GM19351 (cell line): ENCODE data around the gene FCN2.

Source experiments
- ATAC-seq: cut with Tn5 transposase; IDR thresholded peaks from one replicate; pipeline ENCODE4 v1.9.1; 2021; ENCODE audit warnings: mild to moderate bottlenecking, moderate library complexity; ENCODE audit not compliant: unreplicated experiment

FCN2 gene

DNA sequence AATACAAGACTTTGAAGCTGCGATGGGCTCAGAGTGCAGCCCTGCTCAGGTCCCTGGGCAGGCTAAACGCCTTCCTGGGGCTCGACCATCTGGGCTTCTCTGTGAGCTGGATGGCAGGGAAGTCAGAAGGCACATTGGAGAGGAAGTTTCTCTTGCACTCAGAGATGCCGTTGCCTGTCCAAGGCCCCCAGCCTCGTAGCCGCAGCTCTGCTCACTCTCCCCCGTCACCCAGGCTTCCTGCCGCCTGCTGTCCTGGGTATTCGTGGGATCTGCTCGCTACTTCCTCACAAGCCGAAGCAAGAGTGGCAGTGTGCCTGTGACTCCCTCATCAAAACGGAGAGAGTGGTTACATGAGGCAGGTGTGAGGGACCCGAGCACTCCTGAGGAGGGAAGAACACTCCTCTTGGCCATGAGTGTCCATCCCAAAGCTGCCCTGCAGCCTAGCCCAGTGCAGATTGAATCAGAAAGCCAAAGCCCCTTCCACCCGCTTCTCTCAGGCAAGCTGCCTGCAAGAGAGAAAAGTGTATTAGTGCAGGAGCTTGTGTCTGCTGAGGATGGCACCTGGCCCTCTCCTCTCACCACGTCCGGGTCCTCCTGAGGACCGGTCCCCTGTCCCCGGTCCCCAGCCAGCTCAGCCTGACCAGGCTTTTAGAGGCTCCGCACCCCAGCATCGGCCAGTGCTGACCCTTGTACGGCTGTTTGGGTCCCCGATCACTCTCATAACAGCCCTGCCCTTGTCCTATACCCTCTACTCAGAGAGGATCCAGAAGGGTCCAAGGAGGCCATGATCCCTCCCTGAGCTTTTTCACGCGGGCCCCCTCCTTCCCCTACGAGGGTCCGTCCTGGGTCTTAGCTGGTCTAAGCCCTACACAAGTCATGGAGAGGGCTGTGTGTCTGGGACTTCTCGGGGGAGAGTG lies 7.3 kb downstream of the FCN2 start:
- ATAC-seq, result no peak

DNA sequence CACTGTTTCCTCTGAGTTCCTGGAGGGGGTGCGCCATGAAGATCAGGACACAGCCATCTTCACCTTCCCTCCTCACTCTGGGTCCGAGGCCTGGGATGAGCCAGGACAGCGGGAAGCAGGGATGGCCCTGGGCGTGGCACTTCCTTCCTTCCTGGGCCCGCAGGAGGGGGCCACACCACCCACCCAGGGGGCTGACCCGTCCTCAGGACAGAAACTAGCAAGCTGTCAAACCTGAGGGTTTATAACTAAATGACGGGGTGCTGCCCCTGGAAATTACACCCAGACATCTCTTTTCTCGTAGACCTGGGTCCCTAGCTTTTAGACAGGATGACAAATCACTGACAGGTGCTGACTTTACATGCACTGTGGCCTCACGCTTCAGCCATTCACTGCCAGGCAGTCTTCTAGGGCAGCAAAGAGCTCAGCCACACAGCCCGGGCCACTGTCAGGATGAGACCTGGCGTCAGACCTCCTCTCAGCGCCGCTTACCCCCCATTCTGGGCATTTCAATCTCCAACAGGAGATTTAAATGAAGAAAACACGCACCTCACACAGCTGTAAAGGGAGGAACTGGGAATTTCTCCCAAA lies 8.1 kb downstream of the FCN2 start:
- ATAC-seq, result no peak

DNA sequence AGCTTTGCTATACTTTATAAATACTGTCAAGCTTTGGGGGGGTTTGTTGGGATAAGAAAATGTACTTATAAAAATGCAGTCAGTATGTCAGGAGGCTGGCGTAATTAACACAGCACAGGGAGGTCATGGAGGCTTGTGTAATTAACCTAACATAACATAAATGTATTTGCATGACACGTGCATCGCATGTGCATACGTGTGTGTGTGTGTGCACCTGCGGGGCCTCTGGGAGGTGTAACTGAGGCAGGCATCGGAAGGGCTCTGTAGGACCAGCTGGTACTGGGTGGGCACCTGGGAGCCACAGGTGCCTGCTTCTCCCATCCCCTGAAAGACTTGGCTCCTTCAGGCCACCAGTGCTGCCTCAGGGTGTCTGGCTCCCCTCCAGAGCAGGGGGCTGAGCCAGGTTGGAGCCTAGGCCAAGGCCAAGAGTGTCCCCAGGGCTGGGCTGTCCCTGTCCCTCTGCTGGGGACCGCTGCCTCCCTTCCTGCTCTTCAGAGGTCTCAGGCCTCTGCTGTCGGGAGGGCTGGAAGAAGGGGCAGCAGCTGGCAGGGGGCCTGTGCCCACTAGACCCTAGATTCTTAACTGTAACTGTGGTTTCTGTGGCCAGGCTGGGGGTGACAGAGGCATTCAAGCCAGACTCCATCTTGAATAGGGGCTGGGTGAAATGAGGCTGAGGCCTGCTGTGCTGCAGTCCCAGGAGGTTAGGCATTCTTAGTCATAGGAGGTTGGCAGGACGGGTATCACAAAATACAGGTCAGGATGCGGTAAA lies 9.0 kb downstream of the FCN2 start:
- no peak for ATAC-seq

DNA sequence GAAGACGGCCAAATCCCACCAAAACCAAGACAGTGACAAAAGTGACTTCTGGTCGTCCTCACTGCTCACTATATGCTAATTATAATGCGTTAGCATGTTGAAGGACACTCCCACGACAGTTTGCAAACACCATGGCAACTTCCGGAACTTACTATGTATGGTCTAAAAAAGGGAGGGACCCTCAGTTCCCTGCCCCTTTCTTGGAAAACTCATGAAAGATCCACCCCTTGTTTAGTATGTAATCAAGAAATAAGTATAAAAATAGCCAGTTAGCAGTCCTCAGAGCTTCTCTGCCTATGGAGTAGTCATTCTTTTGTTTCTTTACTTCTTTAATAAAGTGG lies 9.5 kb downstream of the FCN2 start:
- ATAC-seq, result no peak

DNA sequence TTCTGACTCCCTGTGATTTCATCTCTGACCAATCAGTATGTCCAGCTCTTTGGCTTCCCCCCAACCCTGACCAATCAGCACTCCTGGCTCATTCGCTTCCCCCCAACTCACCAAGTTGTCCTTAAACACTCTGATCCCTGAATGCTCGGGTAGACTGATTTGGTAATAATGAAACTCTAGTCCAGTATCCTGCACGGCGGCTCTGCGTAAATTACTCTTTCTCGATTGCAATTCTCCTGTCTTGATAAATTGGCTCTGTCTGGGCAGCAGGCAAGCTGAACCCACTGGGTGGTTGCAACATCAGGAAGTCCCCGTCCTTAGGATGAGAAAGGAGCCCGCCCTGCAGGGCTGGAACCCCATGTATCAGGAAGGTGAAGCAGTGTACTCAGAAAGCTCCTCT lies 10.4 kb downstream of the FCN2 start:
- no peak for ATAC-seq

DNA sequence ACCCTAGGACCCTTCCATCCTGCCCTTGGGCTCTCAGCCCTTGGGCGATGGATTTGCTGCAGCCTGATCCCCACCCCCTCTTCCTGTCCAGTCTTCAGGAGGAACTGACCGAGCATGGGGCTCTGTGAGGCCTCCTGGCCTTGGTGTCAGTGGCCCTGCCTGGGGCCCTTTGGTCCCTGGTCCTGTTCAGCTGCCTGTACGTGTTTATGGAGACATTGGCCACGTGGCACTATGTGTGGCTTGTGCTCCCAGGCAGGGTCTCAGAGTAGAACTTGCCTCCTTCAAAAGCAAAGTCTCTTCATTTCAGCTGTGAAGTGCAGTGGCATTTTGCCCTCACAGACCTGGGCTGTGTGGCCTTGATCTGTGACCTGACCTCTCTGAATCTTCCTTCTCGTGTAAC lies 11.1 kb downstream of the FCN2 start:
- no peak for ATAC-seq

DNA sequence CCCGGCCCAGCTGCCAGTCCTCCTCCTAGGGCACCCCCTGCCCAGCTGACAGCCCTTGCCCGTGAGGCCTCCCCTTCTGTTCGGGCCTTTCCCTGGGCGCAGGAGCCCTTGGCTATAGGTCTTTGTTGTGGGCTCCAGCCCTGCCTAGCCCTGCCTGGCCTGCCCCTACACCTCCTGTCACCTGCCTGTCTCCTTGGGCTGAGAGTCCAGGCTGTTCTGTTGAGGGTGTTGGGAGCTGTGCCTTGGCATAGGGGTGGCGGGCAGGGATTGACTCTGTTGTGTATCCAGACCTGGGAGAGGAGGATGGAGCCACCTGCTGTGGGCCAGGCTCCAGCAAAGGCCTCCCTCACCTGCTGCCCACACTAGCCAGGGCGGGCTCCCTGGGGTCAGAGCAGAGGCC lies 11.6 kb downstream of the FCN2 start:
- no peak for ATAC-seq

DNA sequence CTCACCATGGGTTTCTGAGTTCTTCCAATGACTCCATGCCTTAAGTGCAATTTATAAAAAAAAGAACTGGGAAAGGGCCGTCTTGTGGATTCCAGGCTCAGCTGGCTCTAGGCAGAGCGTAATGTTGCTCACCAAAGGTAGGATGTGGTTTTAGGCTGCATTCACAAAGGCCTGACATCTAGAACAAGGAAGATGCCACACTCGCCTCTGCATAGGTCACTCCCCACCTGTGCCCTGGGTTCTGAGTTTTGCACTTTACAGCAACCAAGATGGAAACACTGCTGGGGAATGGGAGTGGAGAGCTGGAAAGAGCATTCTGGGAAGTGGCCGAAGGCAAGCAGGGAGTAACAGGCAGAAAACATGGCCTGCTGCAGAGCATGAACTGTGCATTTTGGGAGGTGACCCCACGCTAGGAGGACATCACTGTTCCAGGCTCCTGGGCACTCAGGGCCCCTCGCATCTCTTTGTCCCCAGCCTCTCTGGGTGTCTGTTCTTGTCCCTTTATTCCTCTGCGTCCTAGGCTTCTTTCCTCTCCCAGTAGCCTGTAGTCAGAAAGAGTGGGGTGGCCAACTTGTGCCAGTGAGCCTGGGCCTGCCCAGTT lies 12.3 kb downstream of the FCN2 start:
- ATAC-seq, result no peak

DNA sequence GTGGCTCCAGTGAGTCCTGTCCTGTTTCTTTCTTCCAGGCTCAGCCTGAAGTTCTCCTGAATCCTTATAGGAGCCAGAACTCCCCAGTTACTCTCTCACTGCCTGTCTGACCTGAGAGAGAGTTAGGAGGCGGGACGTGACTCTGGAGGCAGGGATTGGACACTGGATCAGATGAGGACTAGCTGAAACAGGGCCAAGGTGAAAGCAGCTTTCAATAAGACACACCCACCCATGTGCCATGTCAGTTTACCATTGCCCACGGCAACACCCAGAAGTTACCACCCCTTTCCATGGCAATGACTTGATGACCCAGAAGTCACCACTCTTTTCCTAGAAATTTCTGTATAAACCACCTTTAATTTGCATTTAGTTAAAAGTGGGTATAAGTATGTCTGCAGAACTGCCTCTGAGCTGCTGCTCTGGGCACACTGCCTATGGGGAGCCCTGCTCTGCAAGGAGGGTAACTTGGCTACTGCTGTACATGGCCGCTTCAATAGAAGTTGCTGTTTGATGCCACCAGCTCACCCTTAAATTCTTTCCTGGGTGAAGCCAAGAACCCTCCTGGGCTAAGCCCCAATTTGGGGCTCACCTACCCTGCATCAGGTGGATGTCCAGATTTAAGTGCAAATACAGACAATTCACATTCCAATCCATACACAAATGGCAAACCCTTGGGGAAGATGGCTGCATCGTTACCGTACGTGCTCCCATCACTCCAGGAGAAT lies 13.7 kb downstream of the FCN2 start:
- ATAC-seq, result no peak

DNA sequence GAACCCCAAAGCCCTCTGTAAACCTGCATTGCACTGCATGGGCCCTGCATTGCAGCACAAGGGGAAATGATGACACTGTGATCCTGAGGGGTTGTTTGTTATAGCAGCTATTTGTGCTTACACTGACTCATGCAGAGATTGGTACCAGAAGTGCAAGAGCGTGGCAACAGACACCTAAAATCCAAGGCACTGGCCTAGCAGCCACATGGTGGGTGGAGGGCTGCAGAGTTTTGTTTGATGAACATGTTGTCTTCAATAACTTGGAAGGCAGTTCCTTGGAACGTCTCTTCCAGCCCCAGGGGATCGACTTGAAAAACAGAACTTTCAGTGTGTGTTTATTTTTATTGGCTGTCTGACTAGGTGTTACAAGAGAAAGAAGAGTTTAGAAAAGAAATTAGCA lies 14.5 kb downstream of the FCN2 start:
- no peak for ATAC-seq

DNA sequence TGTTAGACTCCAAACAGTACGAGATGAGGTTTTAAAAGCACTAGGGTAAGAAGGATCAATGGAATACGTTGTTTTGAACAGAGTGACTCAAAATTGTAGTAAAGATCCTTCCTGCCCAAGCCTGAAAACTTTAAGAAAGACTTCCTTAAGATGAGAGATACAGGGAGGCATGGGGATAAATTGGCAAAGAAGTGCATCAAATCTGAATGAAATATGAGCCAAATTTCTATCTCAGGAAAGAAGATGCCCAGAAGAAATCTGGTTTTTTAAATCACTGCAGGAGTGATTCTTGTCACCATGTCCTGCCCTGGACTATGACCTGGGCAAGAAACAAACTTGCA lies 14.9 kb downstream of the FCN2 start:
- ATAC-seq, result no peak

DNA sequence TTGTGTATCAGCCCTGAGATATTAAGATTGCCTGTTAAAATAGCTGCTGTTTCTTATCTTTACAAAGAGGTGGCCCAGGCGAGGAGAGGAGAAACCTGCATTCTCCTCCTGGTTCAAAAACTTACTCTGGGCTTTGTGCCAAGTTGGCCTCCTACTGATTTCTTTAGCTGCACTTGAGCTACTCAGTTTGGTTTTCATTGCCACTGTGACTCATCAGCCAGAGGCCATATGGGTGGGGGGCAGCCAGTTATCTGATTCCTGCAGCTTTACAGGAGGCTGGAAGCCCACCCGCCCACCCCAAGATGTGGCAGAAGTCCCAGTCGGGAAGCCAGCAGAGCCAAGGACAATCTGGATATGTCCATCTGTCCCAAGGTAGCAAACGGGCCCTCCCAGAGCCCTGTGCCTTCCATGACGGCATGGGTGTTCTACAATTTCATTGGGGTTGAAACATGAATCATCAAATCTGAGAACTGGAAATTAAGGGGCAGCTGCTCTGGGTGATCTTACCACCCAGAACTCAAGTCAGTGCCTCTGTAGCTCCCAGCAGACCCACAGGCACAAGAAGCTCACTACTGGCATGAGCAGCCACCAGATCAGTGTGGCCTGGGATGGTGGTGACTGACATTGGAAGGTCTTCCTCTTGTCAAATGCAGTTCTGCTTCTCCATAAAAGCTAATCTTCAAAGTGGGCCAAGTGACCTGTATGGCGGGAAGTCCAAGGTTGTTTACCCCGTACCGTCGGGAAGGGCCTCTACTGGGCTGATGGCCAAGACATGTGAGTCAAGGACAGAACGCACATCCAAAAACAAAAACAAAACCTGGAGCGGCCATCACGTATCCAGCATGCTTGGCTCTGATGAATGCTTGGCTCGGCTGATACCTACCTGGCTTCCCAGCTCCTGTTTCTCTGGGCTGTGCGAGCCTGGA lies 15.6 kb downstream of the FCN2 start:
- ATAC-seq, result no peak

DNA sequence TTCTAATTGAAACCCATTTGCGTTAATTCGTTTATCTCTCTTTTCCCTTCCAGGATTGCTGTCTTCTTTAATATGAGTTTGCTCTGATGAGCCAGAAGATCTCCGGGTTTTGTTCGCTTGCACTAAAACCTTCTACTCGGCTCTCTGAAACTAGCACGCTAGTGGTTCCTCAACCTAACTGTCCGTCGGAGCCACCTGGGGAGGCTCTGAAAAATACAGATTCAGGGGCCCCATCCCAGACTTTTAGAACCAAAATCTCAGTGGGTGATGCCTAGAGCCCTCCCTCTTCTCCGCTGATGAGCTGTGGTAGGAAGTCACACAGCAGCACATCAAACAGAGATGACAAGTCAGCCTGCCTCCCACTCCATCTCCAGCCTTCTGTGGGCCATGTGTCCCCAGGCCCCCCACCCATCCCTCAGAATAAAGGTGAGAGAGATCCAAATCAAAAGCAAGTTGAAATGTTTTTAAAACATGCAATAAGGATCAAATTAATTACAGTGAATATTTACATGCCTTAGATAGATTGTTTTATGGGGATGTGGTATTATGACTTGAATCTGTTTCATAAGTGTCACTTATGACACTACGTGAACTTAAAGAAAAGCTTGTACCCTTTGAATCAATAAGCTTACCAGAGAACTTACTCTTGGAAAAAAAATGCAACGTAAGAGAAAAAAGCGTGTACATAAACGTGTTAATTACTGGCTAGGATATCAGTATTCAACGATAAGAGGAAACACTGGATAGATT lies 16.4 kb downstream of the FCN2 start:
- no peak for ATAC-seq

DNA sequence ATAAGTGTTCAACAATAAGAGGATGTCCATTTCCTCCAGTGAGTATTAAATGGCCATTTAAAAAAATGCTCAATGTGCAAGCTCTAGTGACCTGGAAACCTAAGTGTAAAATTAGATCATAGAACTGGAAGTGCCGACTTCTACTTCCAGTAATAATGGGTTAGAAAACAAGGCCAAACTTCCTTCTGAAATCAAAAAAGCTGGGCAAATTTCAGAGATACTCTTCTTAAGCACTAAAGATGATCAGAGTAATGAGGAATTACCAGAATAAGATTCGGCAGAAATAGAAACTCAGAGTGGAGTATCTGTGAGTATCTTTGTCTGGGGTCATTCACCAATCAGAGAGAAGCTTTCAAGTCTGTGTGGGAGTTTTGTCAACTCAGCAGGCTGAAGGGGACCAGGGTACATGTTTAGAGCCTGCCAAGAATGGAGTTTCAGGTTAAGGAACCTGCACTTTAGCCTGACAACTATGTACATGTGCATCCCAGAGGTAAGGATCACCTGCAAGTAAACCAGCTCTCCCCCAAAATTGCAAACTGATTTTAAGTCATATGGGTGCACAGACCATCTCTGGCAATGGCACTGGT lies 17.1 kb downstream of the FCN2 start:
- ATAC-seq, result no peak

DNA sequence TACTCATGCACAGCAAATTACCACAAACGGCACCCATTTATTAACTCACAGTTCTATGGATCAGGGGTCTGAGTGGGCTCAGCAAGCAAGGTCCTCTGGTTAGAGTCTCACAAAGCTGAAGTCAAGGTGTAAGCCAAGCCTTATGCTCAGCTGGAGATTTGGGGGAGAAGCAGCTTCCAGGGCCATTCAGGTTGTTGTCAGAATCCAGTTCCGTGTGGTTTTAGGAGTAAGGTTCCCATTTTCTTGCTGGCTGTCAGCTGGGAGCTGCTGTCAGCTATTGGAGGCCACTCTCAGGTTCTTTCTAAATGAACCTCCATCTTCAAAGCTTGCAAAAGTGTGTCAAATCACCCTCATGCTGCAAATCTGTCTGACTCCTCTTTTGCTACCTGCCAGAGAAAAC lies 17.7 kb downstream of the FCN2 start:
- ATAC-seq, result no peak

DNA sequence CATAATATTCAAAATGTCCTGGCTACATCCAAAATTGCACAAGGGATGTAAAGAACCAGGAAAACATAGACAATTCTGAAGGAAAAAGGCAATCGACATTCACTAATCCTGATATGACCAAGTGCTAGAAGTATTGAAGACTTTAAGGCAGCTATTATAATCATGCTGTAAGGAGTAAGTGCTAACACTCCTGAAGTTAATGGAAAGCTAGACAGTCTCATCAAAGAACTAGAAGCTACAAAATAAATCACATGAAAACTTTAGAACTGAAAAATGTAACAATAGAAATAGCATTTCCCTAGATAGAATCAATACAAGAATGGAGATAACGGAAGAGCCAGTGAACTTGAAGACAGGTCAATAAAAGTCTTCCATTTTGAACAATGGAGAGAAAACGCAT lies 18.6 kb downstream of the FCN2 start:
- ATAC-seq, result no peak

DNA sequence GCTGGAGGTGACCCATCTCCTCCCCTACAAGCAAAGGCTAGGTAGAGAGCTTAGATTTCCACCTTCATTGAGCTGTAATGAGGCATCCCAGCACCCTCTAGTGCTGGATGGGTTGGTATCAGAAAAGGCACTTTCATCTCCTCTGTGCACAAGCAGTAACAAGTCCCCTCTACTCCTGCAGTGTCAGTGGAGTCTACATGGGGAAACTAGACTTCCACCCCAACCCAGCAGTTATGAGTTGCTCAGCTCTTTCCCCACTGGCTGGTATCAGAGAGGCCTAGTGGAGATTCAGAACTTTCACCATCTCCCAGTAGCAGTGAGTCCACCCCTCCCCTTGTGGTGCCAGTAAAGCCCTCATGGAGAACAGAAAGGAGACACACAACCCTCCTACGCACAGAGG lies 19.2 kb downstream of the FCN2 start:
- no peak for ATAC-seq

DNA sequence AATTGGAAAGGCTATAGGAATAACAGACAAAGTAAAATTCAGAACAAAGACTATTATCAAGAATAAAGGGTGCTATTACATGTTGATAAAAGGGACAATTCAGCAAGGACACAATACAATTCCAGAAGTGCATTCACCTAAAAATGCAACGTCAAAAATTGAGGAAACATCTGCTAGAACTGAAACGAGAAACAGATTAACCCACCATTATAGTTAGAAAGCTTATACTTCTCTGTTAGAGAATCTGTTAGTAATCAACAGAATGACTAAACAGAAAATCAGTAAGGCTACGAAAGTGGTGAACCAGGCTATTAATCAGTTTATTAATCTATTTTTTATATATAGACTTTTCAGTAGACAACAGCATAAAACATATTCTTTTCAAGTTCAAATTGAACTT lies 22.3 kb downstream of the FCN2 start:
- ATAC-seq, result no peak
